ENCODE data around the gene CEP95. TPM values are rescaled to one million over a fixed set of nuclear protein-coding genes. Genes with fewer than 3 reads are reported as not detected.
A peak's percentile ranks its signal among the peaks of the same experiment; 100 is the strongest.

CEP95 gene
- total RNA-seq, 5 donors from 2014 or later (not counting 1 experiment from before 2014, with no cell fraction given), result 77.0 to 168 (median 91.9) TPM

- no peak overlapping the region for H3K27ac ChIP-seq (ENCODE audit: low read length)
- no peak overlapping the region for H3K27ac Mint-ChIP-seq
- H3K27me3 ChIP-seq (replicated peaks in 1 of 2; ENCODE audit: control insufficient read depth in 2 of 2, extremely low read depth in 1 of 2, insufficient read depth in 2 of 2, low read length in 1 of 2), result no peaks in the 10 kb centered on the region
- ATAC-seq (replicated peaks in 1 of 4), result no peak
- peak overlapping the region in 2 of 3 donors; percentile 37 to 100 for H3K4me3 Mint-ChIP-seq
- CTCF ChIA-PET, result no interaction called here
- no peaks in the 10 kb centered on the region for H3K9me3 ChIP-seq
- POLR2A ChIA-PET, result no interaction called here
- peaks cover 7 to 52% of the 10 kb centered on the region in 2 donors for H3K36me3 ChIP-seq (ENCODE audit: control insufficient read depth in 2 of 2, extremely low read depth in 1 of 2, insufficient read depth in 1 of 2, low read length in 1 of 2)
- WGBS (ENCODE audit: insufficient coverage), result 92% methylated on average over 2 of the region's 6 CpGs
- H3K4me1 Mint-ChIP-seq, result peaks cover 52 to 60% (median 57%) of the 10 kb centered on the region in 3 donors
- H3K27me3 Mint-ChIP-seq, result no peaks in the 10 kb centered on the region
- H3K36me3 Mint-ChIP-seq, result peaks cover 55% of the 10 kb centered on the region
- DNase-seq, result no peak
- H3K4me3 ChIP-seq (ENCODE audit: control insufficient read depth in 1 of 2, extremely low read depth in 1 of 2, low read length in 1 of 2), result no peak overlapping the region
- peaks cover 9 to 23% of the 10 kb centered on the region in 2 experiments for H3K4me1 ChIP-seq (ENCODE audit: control insufficient read depth in 1 of 2, extremely low read depth in 1 of 2, insufficient read depth in 2 of 2, low read length in 2 of 2)
- H3K9me3 Mint-ChIP-seq, result no peaks in the 10 kb centered on the region
These were observed 2.4 kb downstream of the CEP95 start for GRCh38 chr17:64509179-64509578.

- no peak overlapping the region for H3K4me3 ChIP-seq (ENCODE audit: control insufficient read depth in 1 of 2, extremely low read depth in 1 of 2, low read length in 1 of 2)
- POLR2A ChIA-PET, result interaction anchor here in 1 of 2 donors (1.0 kb wide), 1 partner anchor 9 kb away, joined by 4 read pairs; the partner anchor contains the start of genes CEP95 and DDX5
- peaks cover 61% of the 10 kb centered on the region for H3K36me3 Mint-ChIP-seq
- H3K4me1 Mint-ChIP-seq, result peaks cover 25 to 48% (median 35%) of the 10 kb centered on the region in 3 donors
- DNase-seq, result no peak
- H3K4me1 ChIP-seq (ENCODE audit: control insufficient read depth in 1 of 2, extremely low read depth in 1 of 2, insufficient read depth in 2 of 2, low read length in 2 of 2), result no peaks in the 10 kb centered on the region
- no peaks in the 10 kb centered on the region for H3K27me3 Mint-ChIP-seq
- no peaks in the 10 kb centered on the region for H3K9me3 Mint-ChIP-seq
- peaks cover 12 to 80% of the 10 kb centered on the region in 2 donors for H3K36me3 ChIP-seq (ENCODE audit: control insufficient read depth in 2 of 2, extremely low read depth in 1 of 2, insufficient read depth in 1 of 2, low read length in 1 of 2)
- no peak for ATAC-seq (replicated peaks in 1 of 4)
- H3K27ac Mint-ChIP-seq, result peak overlapping the region in 1 of 2 donors; percentile 53
- no peaks in the 10 kb centered on the region for H3K27me3 ChIP-seq (replicated peaks in 1 of 2; ENCODE audit: control insufficient read depth in 2 of 2, extremely low read depth in 1 of 2, insufficient read depth in 2 of 2, low read length in 1 of 2)
- no peak overlapping the region for H3K4me3 Mint-ChIP-seq
- no peaks in the 10 kb centered on the region for H3K9me3 ChIP-seq
- WGBS (ENCODE audit: insufficient coverage), result 100% methylated on average over 1 of the region's 2 CpGs
- no peak overlapping the region for H3K27ac ChIP-seq (ENCODE audit: low read length)
- CTCF ChIA-PET, result no interaction called here
These were observed 8.6 kb downstream of the CEP95 start for GRCh38 chr17:64515419-64515818.

- Mint-ChIP-seq H3K9me3 (no peaks in the 10 kb centered on the region), H3K36me3 (peaks cover 57% of the 10 kb centered on the region), H3K4me3 (no peak overlapping the region), H3K4me1 (peaks cover 21 to 46% (median 32%) of the 10 kb centered on the region in 3 donors), H3K27me3 (no peaks in the 10 kb centered on the region), H3K27ac (peak overlapping the region in 1 of 2 donors; percentile 53)
- WGBS (ENCODE audit: insufficient coverage), result no CpG with 5 or more reads among the region's 1 CpG
- Histone ChIP-seq H3K27ac (ENCODE audit: low read length) (no peak overlapping the region), H3K36me3 (ENCODE audit: control insufficient read depth in 2 of 2, extremely low read depth in 1 of 2, insufficient read depth in 1 of 2, low read length in 1 of 2) (peaks cover 16 to 79% of the 10 kb centered on the region in 2 donors), H3K9me3 (no peaks in the 10 kb centered on the region), H3K4me3 (ENCODE audit: control insufficient read depth in 1 of 2, extremely low read depth in 1 of 2, low read length in 1 of 2) (no peak overlapping the region), H3K27me3 (replicated peaks in 1 of 2; ENCODE audit: control insufficient read depth in 2 of 2, extremely low read depth in 1 of 2, insufficient read depth in 2 of 2, low read length in 1 of 2) (no peaks in the 10 kb centered on the region), H3K4me1 (ENCODE audit: control insufficient read depth in 1 of 2, extremely low read depth in 1 of 2, insufficient read depth in 2 of 2, low read length in 2 of 2) (no peaks in the 10 kb centered on the region)
- POLR2A ChIA-PET, result interaction anchor here (0.5 to 1.0 kb wide), 2 partner anchors 9 to 17 kb away, joined by 3 to 4 read pairs; partner anchors contain the start of genes CEP95 (in 1 of the 2) and DDX5 (in 1 of the 2)
- DNase-seq (no peak), ATAC-seq (replicated peaks in 1 of 4) (no peak)
- CTCF ChIA-PET, result interaction anchor here in 1 of 2 donors (0.7 kb wide), 1 partner anchor 48 kb away, joined by 3 read pairs; no protein-coding TSS in a partner anchor
These were observed 9.1 kb downstream of the CEP95 start for GRCh38 chr17:64515829-64516228.

GRCh38 chr17:64519601-64520000, 12.8 kb downstream of the CEP95 start:
- Histone ChIP-seq H3K4me1 (ENCODE audit: control insufficient read depth in 1 of 2, extremely low read depth in 1 of 2, insufficient read depth in 2 of 2, low read length in 2 of 2) (no peaks in the 10 kb centered on the region), H3K27me3 (replicated peaks in 1 of 2; ENCODE audit: control insufficient read depth in 2 of 2, extremely low read depth in 1 of 2, insufficient read depth in 2 of 2, low read length in 1 of 2) (no peaks in the 10 kb centered on the region), H3K27ac (ENCODE audit: low read length) (no peak overlapping the region), H3K9me3 (no peaks in the 10 kb centered on the region), H3K36me3 (ENCODE audit: control insufficient read depth in 2 of 2, extremely low read depth in 1 of 2, insufficient read depth in 1 of 2, low read length in 1 of 2) (peaks cover 20 to 74% of the 10 kb centered on the region in 2 donors), H3K4me3 (ENCODE audit: control insufficient read depth in 1 of 2, extremely low read depth in 1 of 2, low read length in 1 of 2) (no peak overlapping the region)
- no peaks in the 10 kb centered on the region for H3K9me3 Mint-ChIP-seq
- ATAC-seq (replicated peaks in 1 of 4) (no peak), DNase-seq (no peak)
- H3K27ac Mint-ChIP-seq, result no peak overlapping the region
- 100% methylated on average over 3 of the region's 6 CpGs for WGBS (ENCODE audit: insufficient coverage)
- H3K27me3 Mint-ChIP-seq, result no peaks in the 10 kb centered on the region
- H3K36me3 Mint-ChIP-seq, result peaks cover 48% of the 10 kb centered on the region
- H3K4me3 Mint-ChIP-seq, result no peak overlapping the region
- H3K4me1 Mint-ChIP-seq, result peaks cover 12 to 20% (median 14%) of the 10 kb centered on the region in 3 donors
- ChIA-PET CTCF (interaction anchor here in 1 of 2 donors (0.5 kb wide), 1 partner anchor 64 kb away, joined by 3 read pairs; no protein-coding TSS in a partner anchor), POLR2A (interaction anchor here (0.6 kb wide), 3 partner anchors 9 to 431 kb away, joined by 3 to 4 read pairs (median 4); no protein-coding TSS in a partner anchor)

GRCh38 chr17:64520359-64520758, 13.6 kb downstream of the CEP95 start:
- Histone ChIP-seq H3K4me1 (ENCODE audit: control insufficient read depth in 1 of 2, extremely low read depth in 1 of 2, insufficient read depth in 2 of 2, low read length in 2 of 2) (no peaks in the 10 kb centered on the region), H3K36me3 (ENCODE audit: control insufficient read depth in 2 of 2, extremely low read depth in 1 of 2, insufficient read depth in 1 of 2, low read length in 1 of 2) (peaks cover 20 to 74% of the 10 kb centered on the region in 2 donors), H3K4me3 (ENCODE audit: control insufficient read depth in 1 of 2, extremely low read depth in 1 of 2, low read length in 1 of 2) (no peak overlapping the region), H3K27me3 (replicated peaks in 1 of 2; ENCODE audit: control insufficient read depth in 2 of 2, extremely low read depth in 1 of 2, insufficient read depth in 2 of 2, low read length in 1 of 2) (no peaks in the 10 kb centered on the region), H3K27ac (ENCODE audit: low read length) (no peak overlapping the region), H3K9me3 (no peaks in the 10 kb centered on the region)
- ChIA-PET CTCF (no interaction called here), POLR2A (interaction anchor here (0.6 kb wide), 4 partner anchors 8 to 430 kb away, joined by 3 to 8 read pairs (median 4); no protein-coding TSS in a partner anchor)
- H3K9me3 Mint-ChIP-seq, result no peaks in the 10 kb centered on the region
- DNase-seq, result no peak
- 100% methylated on average over 1 of the region's 6 CpGs for WGBS (ENCODE audit: insufficient coverage)
- H3K4me1 Mint-ChIP-seq, result peaks cover 9 to 14% (median 9%) of the 10 kb centered on the region in 3 donors
- no peaks in the 10 kb centered on the region for H3K27me3 Mint-ChIP-seq
- no peak overlapping the region for H3K4me3 Mint-ChIP-seq
- ATAC-seq (replicated peaks in 1 of 4), result no peak
- peaks cover 43% of the 10 kb centered on the region for H3K36me3 Mint-ChIP-seq
- no peak overlapping the region for H3K27ac Mint-ChIP-seq

- ATAC-seq (replicated peaks in 1 of 4), result no peak
- peaks cover 0 to 19% (median 0%) of the 10 kb centered on the region in 3 donors for H3K4me1 Mint-ChIP-seq
- no peaks in the 10 kb centered on the region for H3K27me3 Mint-ChIP-seq
- peak overlapping the region in 1 of 2 donors; percentile 16 for H3K27ac Mint-ChIP-seq
- H3K27ac ChIP-seq (ENCODE audit: low read length), result no peak overlapping the region
- peaks cover 7 to 96% of the 10 kb centered on the region in 2 donors for H3K36me3 ChIP-seq (ENCODE audit: control insufficient read depth in 2 of 2, extremely low read depth in 1 of 2, insufficient read depth in 1 of 2, low read length in 1 of 2)
- no peak overlapping the region for H3K4me3 Mint-ChIP-seq
- DNase-seq, result no peak
- 100% methylated on average over 2 of the region's 2 CpGs for WGBS (ENCODE audit: insufficient coverage)
- peaks cover 63% of the 10 kb centered on the region for H3K36me3 Mint-ChIP-seq
- ChIA-PET CTCF (no interaction called here), POLR2A (interaction anchor here in 1 of 2 donors (0.9 kb wide), 1 partner anchor 31 kb away, joined by 3 read pairs; the partner anchor contains the start of gene POLG2)
- H3K4me1 ChIP-seq (ENCODE audit: control insufficient read depth in 1 of 2, extremely low read depth in 1 of 2, insufficient read depth in 2 of 2, low read length in 2 of 2), result no peaks in the 10 kb centered on the region
- H3K27me3 ChIP-seq (replicated peaks in 1 of 2; ENCODE audit: control insufficient read depth in 2 of 2, extremely low read depth in 1 of 2, insufficient read depth in 2 of 2, low read length in 1 of 2), result no peaks in the 10 kb centered on the region
- no peaks in the 10 kb centered on the region for H3K9me3 Mint-ChIP-seq
- no peak overlapping the region for H3K4me3 ChIP-seq (ENCODE audit: control insufficient read depth in 1 of 2, extremely low read depth in 1 of 2, low read length in 1 of 2)
- no peaks in the 10 kb centered on the region for H3K9me3 ChIP-seq
These were observed 21.1 kb downstream of the CEP95 start for GRCh38 chr17:64527914-64528313.

All from T-cell (primary cell).